ENCODE data around the gene NEK6.

The NEK6 gene

DNA sequence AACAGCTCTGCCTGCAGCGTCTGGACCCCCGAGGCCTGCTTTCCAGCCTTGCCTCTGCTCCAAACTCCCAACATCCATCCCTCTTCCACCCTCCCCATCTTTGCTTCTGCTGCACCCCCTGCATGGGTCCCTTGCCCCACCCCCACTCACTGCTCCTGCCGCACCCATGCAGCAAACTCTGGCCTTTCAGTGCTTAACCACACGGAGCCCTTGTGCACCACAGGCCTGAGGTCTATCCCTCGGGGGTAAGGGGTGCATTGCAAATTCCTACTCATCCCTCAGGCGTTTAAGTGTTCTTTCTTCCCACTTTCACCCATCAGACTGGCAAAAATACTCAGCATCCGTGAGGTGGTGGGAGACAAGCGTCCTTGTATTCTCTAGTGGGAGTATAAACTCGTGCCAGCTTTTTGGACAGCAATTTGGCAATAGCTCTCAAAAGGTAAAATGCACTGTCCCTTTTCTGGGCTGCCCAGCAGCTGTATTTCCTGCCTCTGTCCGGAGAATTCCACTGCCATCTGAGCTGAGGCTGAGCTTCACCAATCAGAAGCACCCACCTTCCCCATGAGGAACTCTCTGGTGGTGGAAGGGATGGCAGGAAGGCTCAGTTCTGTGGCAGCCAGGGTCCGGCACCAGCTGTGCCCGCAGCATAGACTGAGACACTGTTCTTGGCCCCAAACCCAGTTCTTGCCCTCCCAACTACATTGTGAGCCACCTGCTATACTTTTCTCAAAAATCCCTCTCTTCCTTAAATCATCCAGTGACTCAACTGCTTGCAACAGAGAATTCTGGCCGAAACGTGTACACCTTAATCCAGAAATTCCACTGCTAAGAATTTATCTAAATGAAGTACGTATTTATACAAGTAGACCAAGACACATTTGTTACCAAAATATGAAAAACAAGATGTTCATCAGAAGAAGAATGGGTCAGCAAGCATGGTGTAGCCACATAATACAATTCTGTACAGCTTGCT, 142.5 kb downstream of the NEK6 start:
- no peak for DNase-seq (ENCODE audit: low spot score)
